Hippocampal formation (tissue), 2 donors: ENCODE results near the gene MIOX.

Source experiments
- DNase-seq, 2 donors: peaks; one replicate each; lab custom pipeline; 2025; lab: John Stamatoyannopoulos, UW

MIOX gene

DNA sequence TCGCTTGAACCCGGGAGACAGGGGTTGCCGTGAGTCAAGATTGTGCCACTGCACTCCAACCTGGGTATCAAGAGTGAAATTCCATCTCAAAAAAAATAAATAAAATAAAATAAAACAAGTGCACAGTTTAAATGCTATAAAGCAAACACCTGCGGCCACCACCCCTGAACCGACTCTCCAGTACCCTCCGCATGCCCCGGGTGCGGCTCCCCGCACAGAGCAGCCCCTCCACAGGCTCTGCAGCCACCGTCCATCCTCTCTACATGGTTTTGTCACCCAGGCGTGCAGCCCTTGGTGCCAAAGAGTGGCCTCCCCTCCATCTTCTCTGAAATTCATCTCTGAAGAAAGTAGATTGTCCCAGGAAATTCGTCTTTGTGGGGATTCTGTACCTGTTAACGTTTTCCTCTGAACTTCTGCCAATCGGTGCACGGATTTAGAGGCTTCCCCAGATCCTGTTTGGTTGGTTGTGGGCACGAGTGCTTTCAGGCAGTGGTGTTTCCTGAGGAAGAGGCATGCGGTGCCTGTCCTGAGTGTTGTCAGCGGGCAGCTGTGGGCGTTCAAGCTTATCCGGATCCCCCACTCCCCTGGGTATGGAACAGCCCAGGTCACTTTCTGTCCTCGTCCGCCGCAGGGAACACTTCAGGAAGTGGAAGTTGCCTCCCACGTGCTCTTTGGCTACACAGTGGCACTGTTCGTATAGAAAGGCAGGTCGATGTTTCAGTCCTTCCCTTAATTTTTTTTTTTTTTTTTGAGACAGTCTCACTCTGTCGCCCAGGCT lies 4.1 kb downstream of the MIOX start:
- no peak for DNase-seq

DNA sequence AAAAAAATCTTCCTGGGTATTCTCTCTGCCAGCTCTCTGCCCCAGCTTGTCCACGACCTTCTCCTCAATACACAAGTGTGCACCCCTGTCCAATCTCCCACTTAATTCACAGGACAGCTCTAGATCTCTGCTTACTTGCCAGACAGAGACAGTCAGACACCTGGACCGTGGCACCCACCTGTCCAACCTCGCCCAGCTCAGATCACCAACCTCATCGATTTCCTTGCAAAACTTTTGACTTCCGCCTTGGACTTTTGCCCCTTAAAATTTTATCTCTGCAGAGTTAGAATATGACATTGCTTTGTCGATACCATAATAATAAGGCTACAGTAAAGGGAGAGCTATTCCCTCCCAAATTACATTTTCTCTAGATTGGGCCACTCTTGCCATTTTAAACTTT lies 10.4 kb downstream of the MIOX start:
- no peak for DNase-seq

DNA sequence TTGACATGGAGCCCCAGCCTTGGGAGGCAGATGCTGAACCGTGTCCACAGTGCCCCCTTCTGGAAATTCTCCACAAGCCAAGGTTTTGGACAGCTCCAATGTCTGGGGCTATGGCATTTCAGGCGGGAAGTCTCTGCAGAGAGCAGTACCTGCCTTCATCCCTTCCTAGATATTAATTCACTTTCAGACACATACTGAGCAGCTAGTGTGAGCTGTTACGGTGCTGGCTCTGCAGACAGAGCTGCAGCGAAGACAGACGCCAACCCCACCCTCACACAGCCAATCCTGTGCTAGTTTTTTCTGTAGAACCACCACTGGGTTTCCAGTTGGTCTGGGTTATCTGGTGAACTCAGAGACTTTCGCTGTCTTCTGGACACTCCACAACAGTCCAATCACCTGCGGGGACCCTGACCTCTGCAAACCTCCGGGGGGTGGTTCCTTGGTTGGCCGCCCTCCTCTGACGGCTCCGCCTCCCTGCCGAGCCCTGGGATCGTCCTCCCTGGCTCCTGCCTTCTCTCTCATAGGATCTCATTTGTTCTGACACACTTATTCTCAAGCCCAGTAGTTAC lies 11.7 kb downstream of the MIOX start:
- peak; percentile 42 to 54 for DNase-seq

DNA sequence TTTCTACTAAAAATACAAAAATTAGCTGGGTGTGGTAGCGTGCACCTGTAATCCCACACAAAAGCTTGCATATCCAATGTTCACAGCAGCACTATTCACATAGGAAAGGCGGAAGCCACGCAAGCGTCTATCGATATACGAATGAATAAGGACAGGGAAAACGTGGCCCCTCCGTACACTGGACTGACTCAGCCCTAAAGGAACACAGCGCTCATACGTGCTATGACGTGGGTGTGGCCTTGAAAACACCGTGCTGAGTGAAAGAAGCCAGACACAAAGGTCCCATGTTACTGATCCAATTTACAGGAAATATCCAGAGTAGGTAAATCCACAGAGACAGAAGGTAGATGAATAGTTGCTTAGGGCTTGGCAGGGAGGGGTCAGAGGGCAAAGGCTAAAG lies 13.8 kb downstream of the MIOX start:
- DNase-seq, result no peak

DNA sequence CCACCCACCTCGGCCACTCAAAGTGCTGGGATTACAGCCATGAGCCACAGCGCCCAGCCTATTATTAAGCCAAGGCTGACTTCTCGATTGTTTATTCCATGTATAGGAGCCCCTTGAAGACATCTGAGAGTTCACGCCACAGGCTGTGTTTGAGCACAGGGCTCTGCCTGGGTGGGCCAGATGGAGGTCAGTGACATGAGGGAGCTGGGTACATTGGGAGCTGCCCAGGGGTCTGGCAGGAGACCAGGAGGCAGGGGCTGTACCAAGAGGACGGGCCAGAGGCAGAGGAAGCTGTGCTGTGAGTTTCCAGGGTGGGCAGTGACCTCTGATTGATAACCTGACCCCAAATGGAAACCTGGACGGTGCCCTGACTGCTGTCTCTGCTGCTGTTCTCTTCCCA lies 15.4 kb downstream of the MIOX start:
- DNase-seq, result no peak

DNA sequence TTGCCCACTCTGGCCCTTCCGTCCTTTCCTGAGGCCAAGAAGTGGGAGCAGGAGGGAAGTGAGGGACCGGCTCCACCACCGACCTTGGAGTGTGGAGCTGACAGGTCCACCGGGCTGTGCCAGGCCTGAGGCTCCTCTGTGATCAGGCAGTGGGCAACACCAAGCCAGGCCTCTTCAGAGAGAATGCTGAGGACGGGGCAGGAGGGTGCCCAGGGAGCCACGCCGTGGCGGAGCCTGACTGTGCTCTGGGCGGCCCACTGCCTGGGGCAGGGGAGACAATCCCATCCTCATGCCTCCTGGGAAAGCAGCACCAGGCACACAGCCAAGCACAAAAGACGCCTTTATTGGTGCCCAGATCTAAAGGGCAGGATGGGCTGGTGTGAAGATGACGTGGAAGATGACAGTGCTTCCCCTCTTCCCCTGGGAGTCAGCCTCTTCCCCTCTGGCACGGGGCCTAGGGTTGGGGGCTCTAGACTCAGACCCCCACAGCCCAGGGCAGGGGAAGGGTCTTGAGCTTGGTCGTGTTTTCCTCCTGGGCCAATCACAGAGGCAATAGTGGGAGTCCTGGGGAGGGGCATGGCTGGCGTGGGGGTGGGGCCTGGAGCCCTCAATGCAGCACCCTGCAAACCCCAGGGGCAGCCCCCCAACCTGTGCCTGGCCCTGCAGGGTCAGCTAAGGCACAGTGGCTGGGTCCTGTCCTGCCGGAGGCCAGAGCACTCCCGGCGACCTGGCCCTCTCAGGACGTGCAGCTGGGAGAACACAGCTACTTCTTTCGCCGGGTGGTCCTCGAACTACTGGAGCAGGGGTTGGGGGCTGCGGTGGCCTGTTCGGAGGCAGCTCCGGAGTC lies 16.2 kb downstream of the MIOX start:
- DNase-seq, result no peak

DNA sequence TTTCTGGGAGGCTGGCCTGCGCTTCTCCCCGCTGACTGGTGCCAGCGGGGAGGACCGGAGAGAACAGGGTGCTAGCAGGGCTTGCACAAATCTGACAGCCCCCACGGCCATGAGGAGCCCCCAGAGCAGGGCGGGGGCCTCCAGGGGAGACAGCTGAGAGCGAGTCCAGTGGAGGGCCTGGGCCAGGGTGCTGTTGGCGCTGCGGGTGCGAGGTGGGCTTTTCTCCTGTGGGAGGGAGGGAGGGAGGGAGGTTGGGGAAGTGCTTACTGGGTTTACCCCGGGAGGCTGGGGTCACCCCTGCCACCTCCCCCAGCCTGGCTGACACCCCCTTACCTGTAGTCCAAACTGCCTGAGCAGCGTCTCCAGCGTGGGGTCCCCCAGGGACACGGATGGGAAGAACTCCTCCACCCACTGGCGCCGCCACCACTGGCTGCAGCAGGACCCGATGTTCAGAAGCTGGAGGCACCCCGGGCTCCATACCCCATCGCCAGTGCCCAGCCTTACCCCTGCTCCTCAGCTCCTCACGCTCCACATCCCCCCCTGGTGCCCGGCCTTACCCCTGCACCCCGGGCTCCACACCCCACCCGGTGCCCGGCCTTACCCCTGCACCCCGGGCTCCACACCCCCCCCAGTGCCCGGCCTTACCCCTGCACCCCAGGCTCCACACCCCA lies 17.0 kb downstream of the MIOX start:
- DNase-seq, result no peak

DNA sequence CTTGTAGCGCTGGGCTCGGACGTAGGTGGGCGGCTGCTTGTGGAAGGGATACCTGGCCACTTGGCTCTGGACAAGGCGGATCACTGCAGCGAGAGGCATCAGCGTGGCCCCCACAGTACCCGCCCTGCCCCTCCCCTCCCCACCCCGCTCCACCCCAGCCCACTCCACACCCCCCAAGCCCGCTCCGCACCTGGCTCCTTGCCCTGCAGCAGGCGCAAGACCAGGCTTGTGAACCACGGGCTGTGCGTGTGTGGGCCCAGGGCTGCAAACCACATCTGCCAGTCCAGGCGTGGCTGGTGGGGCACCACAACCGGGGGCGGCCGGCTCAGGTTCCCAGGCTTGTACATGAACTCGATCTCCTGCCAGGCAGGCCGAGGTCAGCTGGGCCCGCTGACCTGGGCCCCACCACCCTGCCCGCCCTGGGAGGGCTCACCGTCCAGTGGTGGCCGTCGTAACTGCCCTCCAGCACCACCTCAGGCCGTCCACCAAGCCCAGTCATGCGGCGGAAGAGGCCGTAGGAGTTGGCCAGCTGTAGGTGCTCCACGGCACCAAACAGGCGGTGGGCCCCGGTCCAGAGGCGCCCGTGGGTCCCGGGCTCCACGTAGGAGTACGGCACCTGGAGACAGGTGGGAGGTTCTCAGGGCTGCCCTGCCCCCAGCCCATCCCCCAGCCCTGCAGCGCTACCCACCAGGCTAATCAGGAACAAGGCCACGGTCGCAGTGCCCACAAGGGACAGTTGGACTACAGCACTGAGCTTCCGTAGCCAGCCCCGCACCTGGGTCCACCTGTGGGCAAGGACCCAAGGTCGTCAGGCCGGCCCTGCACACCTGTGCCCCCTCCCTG lies 17.9 kb downstream of the MIOX start:
- no peak for DNase-seq

DNA sequence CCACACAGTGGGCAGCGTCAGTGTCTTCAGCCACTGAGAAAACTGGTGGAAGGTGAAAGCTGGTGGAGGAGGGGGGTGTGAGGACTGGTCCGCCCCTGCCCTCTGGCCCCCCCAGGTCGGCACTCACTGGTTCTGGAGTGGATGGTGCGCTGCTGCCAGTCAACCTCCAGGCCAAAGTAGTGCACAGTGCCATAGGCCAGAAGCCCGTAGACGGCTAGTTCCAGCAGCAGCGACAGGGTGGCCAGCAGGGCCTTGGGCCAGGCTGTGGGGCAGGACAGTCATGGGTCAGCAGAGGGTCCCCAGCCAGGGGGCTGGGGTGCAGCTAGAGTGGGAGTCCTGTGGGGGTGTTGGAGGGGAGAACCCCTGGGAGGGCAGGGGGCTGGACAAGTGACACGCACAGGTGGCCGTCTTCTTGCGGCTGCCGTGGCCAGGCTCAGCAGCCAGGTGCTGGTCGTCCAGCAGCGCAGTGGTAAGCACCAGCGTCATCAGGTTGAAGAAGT lies 18.7 kb downstream of the MIOX start:
- DNase-seq, result no peak

DNA sequence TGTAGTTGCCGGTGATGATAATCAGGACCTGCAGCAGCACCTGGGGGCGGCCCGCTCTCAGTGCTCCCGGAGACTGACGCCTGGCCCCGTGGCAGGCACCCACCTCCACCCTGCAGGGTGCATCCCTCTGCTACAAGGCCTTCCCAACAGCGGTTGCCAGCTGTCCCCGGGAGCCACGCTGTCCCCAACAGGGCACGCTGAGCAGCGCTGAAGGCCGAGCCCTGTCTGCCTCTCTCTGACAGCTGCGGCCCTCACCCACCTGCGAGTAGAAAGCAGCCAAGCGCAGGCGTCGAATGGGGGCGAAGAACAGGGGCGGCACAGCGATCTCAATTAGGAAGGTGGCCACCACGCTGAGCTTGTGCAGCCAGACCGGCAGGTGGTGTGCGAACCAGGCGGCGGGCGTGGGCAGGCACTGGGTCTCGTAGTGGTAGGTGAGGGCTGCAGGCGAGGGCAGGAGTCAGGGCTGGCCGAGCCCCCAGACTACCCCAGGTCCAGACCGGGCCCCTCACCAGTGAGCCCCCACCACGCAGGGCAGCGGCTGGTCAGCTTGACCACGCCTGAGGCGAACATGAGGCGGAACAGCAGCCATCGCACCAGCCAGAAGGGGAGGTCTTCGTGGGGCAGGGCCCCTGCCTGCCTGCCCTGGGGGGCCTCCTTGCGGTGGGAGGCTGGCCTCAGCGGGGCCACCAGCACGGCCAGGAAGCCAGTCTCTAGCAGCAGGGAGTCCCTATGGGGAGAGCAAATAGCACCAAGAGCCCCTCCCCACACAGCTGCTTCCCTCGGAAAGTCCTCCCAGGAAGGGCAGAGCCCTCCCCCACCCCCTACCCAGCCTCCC lies 19.3 kb downstream of the MIOX start:
- DNase-seq, result no peak

DNA sequence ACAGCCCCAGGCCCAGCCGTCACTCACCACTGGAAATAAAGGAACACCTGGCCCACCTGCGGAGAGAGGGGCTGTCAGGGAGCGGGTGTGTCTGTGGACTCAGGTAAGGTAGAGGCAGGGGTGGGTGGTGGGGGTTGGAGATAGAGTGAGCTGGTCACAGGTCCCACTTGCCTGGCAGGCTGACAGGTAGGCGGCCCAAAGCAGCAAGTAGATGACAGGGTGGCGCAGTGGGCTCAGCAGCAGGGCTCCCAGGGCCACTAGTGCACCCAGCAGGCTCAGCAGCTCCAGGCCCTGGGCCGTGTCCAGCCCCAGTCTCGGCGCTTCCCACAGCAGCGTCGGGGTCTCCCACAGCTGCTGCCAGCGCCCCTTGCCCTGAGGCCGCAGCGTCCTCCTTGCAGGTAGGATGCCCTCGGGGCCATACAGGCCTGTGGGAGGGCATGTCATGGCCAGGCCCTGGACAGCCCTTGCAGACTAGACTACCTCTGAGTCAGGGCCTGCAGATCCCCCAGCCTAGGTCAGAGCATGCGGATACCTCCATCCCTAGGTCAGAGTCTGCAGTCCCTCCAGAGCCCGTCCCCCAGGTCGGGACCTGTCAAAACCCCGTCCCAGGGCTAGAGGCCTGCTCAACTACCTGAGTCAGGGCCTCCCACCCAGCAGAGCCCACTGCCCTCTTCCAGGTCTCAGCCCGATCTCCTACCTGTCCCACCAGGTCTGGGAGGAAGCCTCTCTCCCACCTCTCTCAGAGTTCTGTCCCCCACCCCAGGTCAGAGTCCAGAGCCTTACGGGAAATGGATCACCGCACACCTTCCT lies 20.2 kb downstream of the MIOX start:
- DNase-seq, result no peak

DNA sequence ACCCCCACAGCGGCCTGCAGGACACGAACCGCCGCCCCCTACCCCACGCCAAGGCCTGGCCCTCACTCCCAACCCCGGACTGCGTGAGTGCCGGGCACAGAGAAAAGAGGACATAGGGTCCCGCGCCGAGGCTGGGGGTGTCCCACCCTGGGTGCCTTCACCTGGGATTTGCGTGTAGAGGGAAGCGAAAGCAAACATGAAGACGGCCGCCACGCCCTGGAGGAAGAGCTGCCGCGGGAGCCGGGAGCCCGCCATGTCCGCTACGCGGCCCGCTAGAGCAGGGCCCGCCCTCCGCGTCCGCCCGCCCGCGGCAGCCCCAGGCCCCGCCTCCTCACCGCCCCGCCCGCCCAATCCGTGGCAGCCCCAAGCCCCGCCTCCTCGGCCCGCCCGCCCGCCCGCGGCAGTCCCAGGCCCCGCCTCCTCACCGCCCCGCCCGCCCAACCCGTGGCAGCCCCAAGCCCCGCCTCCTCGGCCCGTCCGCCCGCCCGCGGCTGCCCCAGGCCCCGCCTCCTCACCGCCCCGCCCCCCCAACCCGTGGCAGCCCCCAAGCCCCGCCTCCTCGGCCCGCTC lies 20.8 kb downstream of the MIOX start, which contains the start of gene LMF2:
TSS of gene LMF2 (minus strand) at position 282 of the 570 bp plus-strand sequence. CDS start at position 255, 27 bp downstream.
- peak; percentile 97 to 100 for DNase-seq

DNA sequence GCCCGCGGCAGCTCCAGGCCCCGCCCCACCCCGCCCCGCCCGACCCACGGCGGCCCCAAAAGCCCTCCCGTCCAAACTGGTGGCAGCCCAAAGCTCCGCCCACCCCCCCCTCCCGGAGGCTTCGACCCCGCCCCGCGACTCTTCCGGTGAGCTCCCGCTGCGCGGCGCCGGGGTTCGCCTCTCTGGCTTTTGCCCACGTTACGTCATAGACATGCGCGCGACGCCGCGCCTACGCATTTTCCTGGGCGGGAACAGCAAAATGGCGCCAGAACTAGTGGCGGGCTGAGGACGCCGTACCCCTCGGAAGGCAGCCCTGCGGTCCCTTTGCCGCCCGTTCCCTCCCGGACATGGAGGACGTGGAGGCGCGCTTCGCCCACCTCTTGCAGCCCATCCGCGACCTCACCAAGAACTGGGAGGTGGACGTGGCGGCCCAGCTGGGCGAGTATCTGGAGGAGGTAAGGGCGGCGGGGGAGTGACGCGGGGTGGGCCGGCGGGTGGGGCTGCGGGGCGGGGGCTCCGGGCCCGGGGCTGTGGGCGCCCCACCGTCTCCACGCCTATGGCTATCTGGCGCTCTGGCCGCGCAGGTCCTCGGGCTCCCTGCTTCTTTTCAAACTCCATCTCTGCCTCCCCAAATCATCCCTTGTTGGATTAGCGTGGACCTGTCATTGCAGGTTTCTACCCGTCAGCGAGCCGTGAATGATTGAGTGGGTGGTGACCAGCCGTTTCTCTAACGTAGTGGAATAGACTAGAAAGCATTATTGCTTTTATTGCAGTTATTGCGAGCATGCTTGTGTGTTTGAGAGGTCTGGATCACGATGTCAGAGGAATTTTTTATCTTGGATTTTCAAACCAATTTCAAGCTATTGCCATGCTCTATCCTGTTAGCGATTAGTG lies 21.6 kb downstream of the MIOX start, which contains the start of gene NCAPH2:
TSS of gene NCAPH2 (plus strand) at position 234 of the 894 bp plus-strand sequence. CDS start at position 348, 114 bp downstream.
- DNase-seq, result peak; percentile 97 to 100

DNA sequence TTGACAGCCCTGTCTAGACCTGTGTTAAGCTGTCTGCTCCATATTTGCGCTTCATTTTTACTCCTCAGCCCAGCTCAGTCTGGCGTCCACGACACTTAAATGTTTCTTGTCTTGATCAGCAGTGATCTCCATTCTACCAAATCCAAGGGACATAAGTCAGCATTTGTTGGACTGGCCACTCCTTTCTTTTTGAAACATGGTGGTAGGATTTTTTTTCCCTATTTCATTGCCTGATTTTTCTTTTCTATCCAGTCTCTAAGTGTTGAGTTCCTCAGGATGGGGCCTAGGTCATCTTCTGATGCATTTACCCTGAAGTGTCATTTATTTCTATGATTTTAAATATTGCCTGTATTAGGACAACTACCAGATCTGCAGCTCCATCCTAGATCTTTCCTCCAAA lies 22.2 kb downstream of the MIOX start:
- DNase-seq, result no peak

DNA sequence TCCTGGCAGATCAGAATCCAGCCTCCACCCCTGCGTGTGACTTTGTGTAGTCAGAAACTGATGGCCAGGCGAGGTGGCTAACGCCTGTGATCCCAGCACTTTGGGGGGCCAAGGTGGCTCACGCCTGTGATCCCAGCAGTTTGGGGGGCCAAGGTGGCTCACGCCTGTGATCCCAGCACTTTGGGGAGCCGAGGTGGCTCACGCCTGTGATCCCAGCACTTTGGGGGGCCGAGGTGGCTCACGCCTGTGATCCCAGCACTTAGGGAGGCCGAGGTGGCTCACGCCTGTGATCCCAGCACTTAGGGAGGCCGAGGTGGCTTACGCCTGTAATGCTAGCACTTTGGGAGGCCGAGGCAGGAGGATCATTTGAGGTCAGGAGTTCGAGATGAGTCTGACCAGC lies 26.5 kb downstream of the MIOX start:
- DNase-seq, result no peak

DNA sequence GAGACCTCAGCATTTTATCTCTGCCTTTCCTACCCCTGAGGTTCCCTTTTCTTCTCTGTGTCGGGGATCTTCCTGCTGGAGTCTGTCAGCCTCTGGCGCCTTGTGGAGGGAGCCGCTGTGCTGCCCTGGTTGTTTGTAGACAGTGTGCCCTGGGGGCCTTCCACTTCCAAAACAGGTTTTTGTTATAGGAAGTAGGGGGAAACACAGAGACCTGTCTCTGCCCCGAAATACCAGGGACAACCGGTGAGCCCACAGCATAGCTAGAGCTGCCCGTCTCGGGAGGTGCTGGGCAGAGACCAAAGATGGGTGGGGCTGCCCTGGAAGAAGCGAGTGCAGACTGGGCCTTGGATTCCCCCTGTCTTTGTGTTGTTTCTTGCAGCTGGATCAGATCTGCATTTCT lies 29.4 kb downstream of the MIOX start:
- DNase-seq, result no peak

DNA sequence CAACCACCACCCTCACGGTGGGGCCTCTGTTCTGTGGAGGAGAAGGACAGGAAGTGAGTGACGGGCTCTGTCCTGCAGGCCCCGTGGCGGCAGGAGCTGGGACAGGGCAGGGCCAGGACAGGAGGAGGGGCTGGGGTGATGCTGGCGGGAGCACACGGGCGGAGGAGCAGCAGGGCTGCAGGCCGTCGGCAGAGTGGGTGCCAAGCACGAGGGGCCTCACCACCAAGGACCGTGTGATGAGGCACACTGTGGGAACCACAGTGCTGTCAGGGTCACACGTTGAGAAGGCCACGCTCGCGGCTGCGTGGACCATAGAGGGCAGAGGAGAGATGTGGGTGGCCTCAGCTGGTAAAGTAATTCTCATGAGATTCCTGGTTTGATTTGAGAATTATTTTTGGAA lies 30.2 kb downstream of the MIOX start:
- no peak for DNase-seq
